HepG2 (cell line): ENCODE results near the gene ELP2. TPM values are rescaled to one million over a fixed set of nuclear protein-coding genes. Genes with fewer than 3 reads are reported as not detected.

ENCODE experiments used
- DPF2 ChIP-seq: sonication (generic); formaldehyde crosslinking; IDR thresholded peaks from 2 replicates; pipeline ENCODE4 v1.4.0; 2020; ENCODE audit warnings: mild to moderate bottlenecking, low read depth, missing genetic modification reagents, borderline replicate concordance
- EHMT2 ChIP-seq: fragments of 200-600 bp; sonication (generic); IDR thresholded peaks from 2 replicates; pipeline ENCODE4 v1.7.0; 2017; ENCODE audit warnings: antibody characterized with exemption, low read depth, low read length, borderline replicate concordance
- HCFC1 ChIP-seq: fragments of 150-350 bp; IDR thresholded peaks from 2 replicates; pipeline ENCODE4 v1.6.1; 2014; ENCODE audit warnings: low read depth, low read length
- ISX ChIP-seq: sonication (generic); formaldehyde crosslinking; conservative IDR thresholded peaks from 2 replicates; pipeline ENCODE4 v1.5.0; 2020; ENCODE audit warnings: missing genetic modification reagents
- KLF11 ChIP-seq: IDR thresholded peaks from 2 replicates; pipeline ENCODE4 v1.6.1; 2016; ENCODE audit warnings: missing compliant biosample characterization
- KLF13 ChIP-seq: sonication (generic); formaldehyde crosslinking; IDR thresholded peaks from 2 replicates; pipeline ENCODE4 v1.4.0; 2020; ENCODE audit warnings: mild to moderate bottlenecking, missing genetic modification reagents
- NR2F6 ChIP-seq, 2 experiments: IDR thresholded peaks; 2 replicates each; pipeline ENCODE4 v1.6.1; 2016; ENCODE audit warnings: antibody characterized with exemption in 1 of 2, mild to moderate bottlenecking in 1 of 2
- TARDBP ChIP-seq: sonication (generic); formaldehyde crosslinking; IDR thresholded peaks from 2 replicates; pipeline ENCODE4 v1.8.0; 2022; ENCODE audit warnings: mild to moderate bottlenecking, missing genetic modification reagents
- ZBTB38 ChIP-seq: sonication (generic); formaldehyde crosslinking; IDR thresholded peaks from 2 replicates; pipeline ENCODE4 v1.5.1; 2020; ENCODE audit warnings: mild to moderate bottlenecking, missing genetic modification reagents
- ZNF773 ChIP-seq: sonication (generic); formaldehyde crosslinking; IDR thresholded peaks from 2 replicates; pipeline ENCODE4 v1.4.0; 2020; ENCODE audit warnings: missing genetic modification reagents, borderline replicate concordance
- ZNF841 ChIP-seq: sonication (generic); formaldehyde crosslinking; IDR thresholded peaks from 2 replicates; pipeline ENCODE4 v1.8.1; 2023; ENCODE audit warnings: missing genetic modification reagents, borderline replicate concordance
- polyA plus RNA-seq, 8 experiments: library from polyadenylated mRNA; depleted of rRNA in 3 of 8; stranded (reverse) in 7 of 8; unstranded in 1 of 8; fragments of >200 nt; fragmentation: Illumina TruSeq in 4 of 8; extraction: Trizol in 4 of 8; gene quantifications; 2 replicates each; pipeline versions ENCODE4 v1.2.1 to v1.2.3, GENCODE V29; 2011 to 2016; ENCODE audit warnings: low read depth in 4 of 8, missing spikeins in 1 of 8, mixed read lengths in 1 of 8; ENCODE audit not compliant: insufficient read depth in 1 of 8
- total RNA-seq, 5 experiments: library from RNA; depleted of rRNA; stranded (reverse); fragments of >200 nt; fragmentation: Illumina TruSeq; extraction: Trizol; gene quantifications; 2 replicates each; pipeline ENCODE4 v1.2.3, GENCODE V29; 2016; ENCODE audit warnings: low read depth in 1 of 5
- TF ChIP-seq, protein P1 (sequence below), 2 experiments: sonication (generic) in 1 of 2; formaldehyde crosslinking in 1 of 2; IDR thresholded peaks; 2 replicates each; pipeline versions ENCODE4 v1.4.0 to v1.6.1; 2018 to 2020; ENCODE audit warnings: missing genetic modification reagents in 2 of 2, borderline replicate concordance in 1 of 2, low read depth in 1 of 2, mild to moderate bottlenecking in 1 of 2, missing biosample characterization in 1 of 2
- TF ChIP-seq, protein P2 (sequence below): sonication (generic); formaldehyde crosslinking; IDR thresholded peaks from 2 replicates; pipeline ENCODE4 v1.4.0; 2020; ENCODE audit warnings: missing genetic modification reagents, borderline replicate concordance
- TF ChIP-seq, protein P3 (sequence below): sonication (generic); formaldehyde crosslinking; IDR thresholded peaks from 2 replicates; pipeline ENCODE4 v1.5.0; 2020; ENCODE audit warnings: missing genetic modification reagents
- TF ChIP-seq, protein P4 (sequence below): sonication (generic); formaldehyde crosslinking; IDR thresholded peaks from 2 replicates; pipeline ENCODE4 v1.4.0; 2020; ENCODE audit warnings: missing genetic modification reagents, borderline replicate concordance
- TF ChIP-seq, protein P5 (sequence below): sonication (generic); formaldehyde crosslinking; IDR thresholded peaks from 2 replicates; pipeline ENCODE4 v1.5.0; 2020; ENCODE audit warnings: mild to moderate bottlenecking, missing genetic modification reagents
- TF ChIP-seq, protein P6 (sequence below): sonication (generic); formaldehyde crosslinking; IDR thresholded peaks from 2 replicates; pipeline ENCODE4 v1.8.1; 2023; ENCODE audit warnings: mild to moderate bottlenecking, missing genetic modification reagents, borderline replicate concordance

The ELP2 gene
- total and polyA plus RNA-seq, 2 of the 13 experiments (the other 11 are each of a cell fraction or from before 2014, with no cell fraction given), result 98.7 to 100 TPM

DNA sequence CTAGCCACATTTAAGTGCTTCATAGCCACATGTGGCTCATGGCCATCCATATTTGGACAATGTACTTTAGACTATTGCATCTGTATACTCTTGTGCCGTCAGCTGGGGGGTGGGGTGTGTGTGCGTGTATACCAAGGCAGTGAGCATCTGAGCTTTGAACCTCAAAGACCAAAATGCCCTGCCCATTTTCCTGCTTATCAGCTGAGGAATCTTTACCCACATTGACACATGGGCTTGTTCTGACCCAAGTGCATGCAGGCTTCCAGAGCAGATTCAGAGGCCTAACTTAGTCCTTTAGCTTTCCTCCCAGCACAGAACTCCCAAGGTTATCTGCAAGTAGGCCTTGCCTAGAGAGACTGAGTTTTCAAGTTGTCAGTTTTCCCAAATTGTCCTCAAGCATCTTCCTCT, 46.5 kb downstream of the ELP2 start (continued):
- TF ChIP-seq, protein P1, sequence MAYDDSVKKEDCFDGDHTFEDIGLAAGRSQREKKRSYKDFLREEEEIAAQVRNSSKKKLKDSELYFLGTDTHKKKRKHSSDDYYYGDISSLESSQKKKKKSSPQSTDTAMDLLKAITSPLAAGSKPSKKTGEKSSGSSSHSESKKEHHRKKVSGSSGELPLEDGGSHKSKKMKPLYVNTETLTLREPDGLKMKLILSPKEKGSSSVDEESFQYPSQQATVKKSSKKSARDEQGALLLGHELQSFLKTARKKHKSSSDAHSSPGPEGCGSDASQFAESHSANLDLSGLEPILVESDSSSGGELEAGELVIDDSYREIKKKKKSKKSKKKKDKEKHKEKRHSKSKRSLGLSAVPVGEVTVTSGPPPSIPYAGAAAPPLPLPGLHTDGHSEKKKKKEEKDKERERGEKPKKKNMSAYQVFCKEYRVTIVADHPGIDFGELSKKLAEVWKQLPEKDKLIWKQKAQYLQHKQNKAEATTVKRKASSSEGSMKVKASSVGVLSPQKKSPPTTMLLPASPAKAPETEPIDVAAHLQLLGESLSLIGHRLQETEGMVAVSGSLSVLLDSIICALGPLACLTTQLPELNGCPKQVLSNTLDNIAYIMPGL (CRISPR knock-in tag; IDR thresholded peaks at IDR 0.05; ENCODE audit: borderline replicate concordance in 1 of 2, low read depth in 1 of 2), result peak; percentile 43 to 56; a peak in 2 of 4 replicates
- no peak for TF ChIP-seq ZNF773 (CRISPR knock-in tag)
- TF ChIP-seq ZNF841, result no peak
- TF ChIP-seq, protein P2, sequence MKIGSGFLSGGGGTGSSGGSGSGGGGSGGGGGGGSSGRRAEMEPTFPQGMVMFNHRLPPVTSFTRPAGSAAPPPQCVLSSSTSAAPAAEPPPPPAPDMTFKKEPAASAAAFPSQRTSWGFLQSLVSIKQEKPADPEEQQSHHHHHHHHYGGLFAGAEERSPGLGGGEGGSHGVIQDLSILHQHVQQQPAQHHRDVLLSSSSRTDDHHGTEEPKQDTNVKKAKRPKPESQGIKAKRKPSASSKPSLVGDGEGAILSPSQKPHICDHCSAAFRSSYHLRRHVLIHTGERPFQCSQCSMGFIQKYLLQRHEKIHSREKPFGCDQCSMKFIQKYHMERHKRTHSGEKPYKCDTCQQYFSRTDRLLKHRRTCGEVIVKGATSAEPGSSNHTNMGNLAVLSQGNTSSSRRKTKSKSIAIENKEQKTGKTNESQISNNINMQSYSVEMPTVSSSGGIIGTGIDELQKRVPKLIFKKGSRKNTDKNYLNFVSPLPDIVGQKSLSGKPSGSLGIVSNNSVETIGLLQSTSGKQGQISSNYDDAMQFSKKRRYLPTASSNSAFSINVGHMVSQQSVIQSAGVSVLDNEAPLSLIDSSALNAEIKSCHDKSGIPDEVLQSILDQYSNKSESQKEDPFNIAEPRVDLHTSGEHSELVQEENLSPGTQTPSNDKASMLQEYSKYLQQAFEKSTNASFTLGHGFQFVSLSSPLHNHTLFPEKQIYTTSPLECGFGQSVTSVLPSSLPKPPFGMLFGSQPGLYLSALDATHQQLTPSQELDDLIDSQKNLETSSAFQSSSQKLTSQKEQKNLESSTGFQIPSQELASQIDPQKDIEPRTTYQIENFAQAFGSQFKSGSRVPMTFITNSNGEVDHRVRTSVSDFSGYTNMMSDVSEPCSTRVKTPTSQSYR, result peak; percentile 99
- TF ChIP-seq, protein P3, sequence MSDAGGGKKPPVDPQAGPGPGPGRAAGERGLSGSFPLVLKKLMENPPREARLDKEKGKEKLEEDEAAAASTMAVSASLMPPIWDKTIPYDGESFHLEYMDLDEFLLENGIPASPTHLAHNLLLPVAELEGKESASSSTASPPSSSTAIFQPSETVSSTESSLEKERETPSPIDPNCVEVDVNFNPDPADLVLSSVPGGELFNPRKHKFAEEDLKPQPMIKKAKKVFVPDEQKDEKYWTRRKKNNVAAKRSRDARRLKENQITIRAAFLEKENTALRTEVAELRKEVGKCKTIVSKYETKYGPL (CRISPR knock-in tag), result no peak
- TF ChIP-seq KLF11, result 0 out of 2 replicates have a peak, but pooled peaks have one; percentile 64
- TF ChIP-seq, protein P4, sequence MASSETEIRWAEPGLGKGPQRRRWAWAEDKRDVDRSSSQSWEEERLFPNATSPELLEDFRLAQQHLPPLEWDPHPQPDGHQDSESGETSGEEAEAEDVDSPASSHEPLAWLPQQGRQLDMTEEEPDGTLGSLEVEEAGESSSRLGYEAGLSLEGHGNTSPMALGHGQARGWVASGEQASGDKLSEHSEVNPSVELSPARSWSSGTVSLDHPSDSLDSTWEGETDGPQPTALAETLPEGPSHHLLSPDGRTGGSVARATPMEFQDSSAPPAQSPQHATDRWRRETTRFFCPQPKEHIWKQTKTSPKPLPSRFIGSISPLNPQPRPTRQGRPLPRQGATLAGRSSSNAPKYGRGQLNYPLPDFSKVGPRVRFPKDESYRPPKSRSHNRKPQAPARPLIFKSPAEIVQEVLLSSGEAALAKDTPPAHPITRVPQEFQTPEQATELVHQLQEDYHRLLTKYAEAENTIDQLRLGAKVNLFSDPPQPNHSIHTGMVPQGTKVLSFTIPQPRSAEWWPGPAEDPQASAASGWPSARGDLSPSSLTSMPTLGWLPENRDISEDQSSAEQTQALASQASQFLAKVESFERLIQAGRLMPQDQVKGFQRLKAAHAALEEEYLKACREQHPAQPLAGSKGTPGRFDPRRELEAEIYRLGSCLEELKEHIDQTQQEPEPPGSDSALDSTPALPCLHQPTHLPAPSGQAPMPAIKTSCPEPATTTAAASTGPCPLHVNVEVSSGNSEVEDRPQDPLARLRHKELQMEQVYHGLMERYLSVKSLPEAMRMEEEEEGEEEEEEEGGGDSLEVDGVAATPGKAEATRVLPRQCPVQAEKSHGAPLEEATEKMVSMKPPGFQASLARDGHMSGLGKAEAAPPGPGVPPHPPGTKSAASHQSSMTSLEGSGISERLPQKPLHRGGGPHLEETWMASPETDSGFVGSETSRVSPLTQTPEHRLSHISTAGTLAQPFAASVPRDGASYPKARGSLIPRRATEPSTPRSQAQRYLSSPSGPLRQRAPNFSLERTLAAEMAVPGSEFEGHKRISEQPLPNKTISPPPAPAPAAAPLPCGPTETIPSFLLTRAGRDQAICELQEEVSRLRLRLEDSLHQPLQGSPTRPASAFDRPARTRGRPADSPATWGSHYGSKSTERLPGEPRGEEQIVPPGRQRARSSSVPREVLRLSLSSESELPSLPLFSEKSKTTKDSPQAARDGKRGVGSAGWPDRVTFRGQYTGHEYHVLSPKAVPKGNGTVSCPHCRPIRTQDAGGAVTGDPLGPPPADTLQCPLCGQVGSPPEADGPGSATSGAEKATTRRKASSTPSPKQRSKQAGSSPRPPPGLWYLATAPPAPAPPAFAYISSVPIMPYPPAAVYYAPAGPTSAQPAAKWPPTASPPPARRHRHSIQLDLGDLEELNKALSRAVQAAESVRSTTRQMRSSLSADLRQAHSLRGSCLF, result no peak
- TF ChIP-seq ZBTB38 (CRISPR knock-in tag), result no peak
- TF ChIP-seq DPF2 (CRISPR knock-in tag), result peak; percentile 76
- peak; percentile 25; the same call in 1 of the 2 replicates for TF ChIP-seq NR2F6 (IDR thresholded peaks at IDR 0.05)
- peak; percentile 80 for TF ChIP-seq NR2F6 (CRISPR knock-in tag; IDR thresholded peaks at IDR 0.05)
- TF ChIP-seq EHMT2, result peak; percentile 86; the same call in 1 of the 2 replicates
- TF ChIP-seq TARDBP (CRISPR knock-in tag), result peak; percentile 96
- no peak for TF ChIP-seq KLF13
- no peak for TF ChIP-seq ISX (CRISPR knock-in tag)
- TF ChIP-seq, protein P5, sequence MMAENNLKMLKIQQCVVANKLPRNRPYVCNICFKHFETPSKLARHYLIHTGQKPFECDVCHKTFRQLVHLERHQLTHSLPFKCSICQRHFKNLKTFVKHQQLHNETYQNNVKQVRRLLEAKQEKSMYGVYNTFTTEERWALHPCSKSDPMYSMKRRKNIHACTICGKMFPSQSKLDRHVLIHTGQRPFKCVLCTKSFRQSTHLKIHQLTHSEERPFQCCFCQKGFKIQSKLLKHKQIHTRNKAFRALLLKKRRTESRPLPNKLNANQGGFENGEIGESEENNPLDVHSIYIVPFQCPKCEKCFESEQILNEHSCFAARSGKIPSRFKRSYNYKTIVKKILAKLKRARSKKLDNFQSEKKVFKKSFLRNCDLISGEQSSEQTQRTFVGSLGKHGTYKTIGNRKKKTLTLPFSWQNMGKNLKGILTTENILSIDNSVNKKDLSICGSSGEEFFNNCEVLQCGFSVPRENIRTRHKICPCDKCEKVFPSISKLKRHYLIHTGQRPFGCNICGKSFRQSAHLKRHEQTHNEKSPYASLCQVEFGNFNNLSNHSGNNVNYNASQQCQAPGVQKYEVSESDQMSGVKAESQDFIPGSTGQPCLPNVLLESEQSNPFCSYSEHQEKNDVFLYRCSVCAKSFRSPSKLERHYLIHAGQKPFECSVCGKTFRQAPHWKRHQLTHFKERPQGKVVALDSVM, result no peak
- TF ChIP-seq, protein P6, sequence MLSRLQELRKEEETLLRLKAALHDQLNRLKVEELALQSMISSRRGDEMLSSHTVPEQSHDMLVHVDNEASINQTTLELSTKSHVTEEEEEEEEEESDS, result no peak
- TF ChIP-seq HCFC1, result no peak
